Mesendoderm (in vitro differentiated cells): ENCODE measurements around the gene KIAA1549.

Experiments used
- DNase-seq: peaks from one replicate; pipeline ENCODE4 v3.0.0; 2013
- H2AK5ac ChIP-seq: 2 replicates; pipeline ENCODE4 v1.6.1; 2013; ENCODE audit warnings: low read length, inconsistent platforms
- H2BK120ac ChIP-seq: 2 replicates; pipeline ENCODE4 v1.6.1; 2013; ENCODE audit warnings: low read depth, mild to moderate bottlenecking, low read length, moderate library complexity, mixed read lengths
- H2BK15ac ChIP-seq: replicated peaks from 2 replicates; pipeline ENCODE4 v1.6.1; 2013; ENCODE audit warnings: low read depth, mild to moderate bottlenecking, moderate library complexity
- H2BK5ac ChIP-seq: 2 replicates; pipeline ENCODE4 v1.6.1; 2013; ENCODE audit warnings: low read length, inconsistent platforms
- H3K18ac ChIP-seq: 2 replicates; pipeline ENCODE4 v1.6.1; 2013; ENCODE audit warnings: mild to moderate bottlenecking, low read length, mixed read lengths
- H3K23ac ChIP-seq: one replicate; pipeline ENCODE4 v1.6.1; 2013; ENCODE audit warnings: low read length
- H3K27ac ChIP-seq: 2 replicates; pipeline ENCODE4 v1.5.1; 2013; ENCODE audit warnings: low read depth, mild to moderate bottlenecking, inconsistent platforms, low read length, moderate library complexity
- H3K27me3 ChIP-seq: 2 replicates; pipeline ENCODE4 v1.6.1; 2013; ENCODE audit warnings: low read length, control low read depth, mild to moderate bottlenecking, inconsistent platforms; ENCODE audit not compliant: insufficient read depth, poor library complexity
- H3K36me3 ChIP-seq: 2 replicates; pipeline ENCODE4 v1.6.1; 2013; ENCODE audit warnings: low read length, inconsistent platforms; ENCODE audit not compliant: control insufficient read depth, insufficient read depth
- H3K4ac ChIP-seq: one replicate; pipeline ENCODE4 v1.6.1; 2013; ENCODE audit warnings: low read depth, mild to moderate bottlenecking, low read length, moderate library complexity
- H3K4me1 ChIP-seq: 2 replicates; pipeline ENCODE4 v1.6.1; 2013; ENCODE audit warnings: low read depth, low read length, inconsistent platforms; ENCODE audit not compliant: control insufficient read depth
- H3K4me2 ChIP-seq: 2 replicates; pipeline ENCODE4 v1.6.1; 2013; ENCODE audit warnings: low read length
- H3K4me3 ChIP-seq: 2 replicates; pipeline ENCODE4 v1.5.1; 2013; ENCODE audit warnings: mild to moderate bottlenecking, low read length
- H3K56ac ChIP-seq: one replicate; pipeline ENCODE4 v1.6.1; 2013; ENCODE audit warnings: low read length
- H3K79me1 ChIP-seq: 2 replicates; pipeline ENCODE4 v1.6.1; 2013; ENCODE audit warnings: low read length, inconsistent platforms
- H3K79me2 ChIP-seq: 2 replicates; pipeline ENCODE4 v1.6.1; 2013; ENCODE audit warnings: mild to moderate bottlenecking, low read length; ENCODE audit not compliant: control insufficient read depth, insufficient read depth
- H3K9ac ChIP-seq: 2 replicates; pipeline ENCODE4 v1.6.1; 2013; ENCODE audit warnings: low read length, inconsistent platforms
- H4K5ac ChIP-seq: one replicate; pipeline ENCODE4 v1.6.1; 2013; ENCODE audit warnings: low read length
- H4K8ac ChIP-seq: one replicate; pipeline ENCODE4 v1.6.1; 2013; ENCODE audit warnings: low read depth, mild to moderate bottlenecking, control low read depth, low read length, moderate library complexity
- WGBS: extraction: QIAGEN DNeasy Blood & Tissue Kit; methylation state at CpG from one replicate; pipeline ENCODE4 v1.1.7; 2013; ENCODE audit warnings: low lambda C conversion rate, missing lambda C conversion rate; ENCODE audit not compliant: insufficient coverage; ENCODE audit errors: extremely low coverage; 5-methylcytosine and 5-hydroxymethylcytosine counted together

The KIAA1549 gene

DNA sequence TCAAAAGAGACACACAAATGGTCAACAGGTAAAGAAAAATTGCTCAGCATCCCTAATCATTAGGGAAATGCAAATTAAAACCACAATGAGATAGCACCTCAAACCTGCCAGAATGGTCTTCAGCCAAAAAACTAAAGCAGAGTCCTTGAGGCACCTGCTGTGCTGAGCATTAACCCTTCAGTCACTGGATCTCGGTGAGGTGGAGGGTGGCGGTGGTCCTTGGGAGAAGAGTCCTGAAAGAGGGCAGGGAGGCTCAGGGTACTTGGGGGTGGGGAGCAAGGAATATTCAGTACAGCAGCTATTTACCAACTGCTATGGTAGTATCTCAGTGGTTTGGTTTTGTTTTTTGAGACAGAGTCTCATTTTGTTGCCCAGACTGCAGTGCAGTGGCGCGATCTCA, 7.1 kb downstream of the KIAA1549 start:
- no peak overlapping the region for H3K9ac ChIP-seq
- DNase-seq = no peak
- no peak overlapping the region for H3K18ac ChIP-seq
- no peak overlapping the region for H3K4ac ChIP-seq
- no peaks in the 10 kb centered on the region for H3K36me3 ChIP-seq
- H4K8ac ChIP-seq = no peak overlapping the region
- no peak overlapping the region for H3K4me2 ChIP-seq
- no peak overlapping the region for H3K56ac ChIP-seq
- H4K5ac ChIP-seq = no peak overlapping the region
- H2BK5ac ChIP-seq = no peak overlapping the region
- no peak overlapping the region for H3K27ac ChIP-seq
- no peak overlapping the region for H2BK15ac ChIP-seq
- H3K27me3 ChIP-seq = no peaks in the 10 kb centered on the region
- H3K4me3 ChIP-seq = no peak overlapping the region
- no peak overlapping the region for H3K23ac ChIP-seq
- peaks cover 23% of the 10 kb centered on the region for H3K79me1 ChIP-seq
- H2AK5ac ChIP-seq = no peak overlapping the region
- H2BK120ac ChIP-seq = no peak overlapping the region
- H3K79me2 ChIP-seq = peaks cover 9% of the 10 kb centered on the region
- H3K4me1 ChIP-seq = peaks cover 13% of the 10 kb centered on the region
- no CpG with 5 or more reads among the region's 4 CpGs for WGBS

DNA sequence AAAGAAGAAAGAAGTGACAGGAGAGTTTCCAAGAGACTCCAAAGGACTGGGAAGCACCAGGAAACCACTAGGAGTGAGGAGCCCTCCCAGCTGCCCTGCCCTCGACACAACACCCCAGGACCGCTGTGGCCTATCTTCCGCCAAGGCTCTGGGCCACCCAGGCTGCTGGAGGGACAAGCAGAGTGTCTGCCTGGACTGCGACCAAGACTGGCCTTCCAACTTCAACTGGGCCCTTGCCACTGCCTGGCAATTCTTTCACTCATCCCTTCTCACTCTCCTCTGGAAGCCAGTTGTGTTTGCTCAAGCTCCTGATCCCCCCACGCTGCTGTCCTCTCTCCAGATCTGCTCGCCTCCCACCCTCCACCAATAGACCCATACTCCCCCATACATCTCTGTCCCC, 10.2 kb downstream of the KIAA1549 start:
- no peak overlapping the region for H3K27ac ChIP-seq
- H2AK5ac ChIP-seq = no peak overlapping the region
- no CpG with 5 or more reads among the region's 6 CpGs for WGBS

GRCh38 chr7:138970446-138970845, 10.7 kb downstream of the KIAA1549 start:
- no peak overlapping the region for H2BK120ac ChIP-seq
- no peak overlapping the region for H3K4ac ChIP-seq

More for the DNA sequence above, 10.2 kb downstream of the KIAA1549 start:
- H2BK120ac ChIP-seq = no peak overlapping the region
- H3K56ac ChIP-seq = no peak overlapping the region
- H3K23ac ChIP-seq = no peak overlapping the region
- no peak overlapping the region for H3K4me3 ChIP-seq
- H3K36me3 ChIP-seq = no peaks in the 10 kb centered on the region
- H4K8ac ChIP-seq = no peak overlapping the region
- H3K4me2 ChIP-seq = no peak overlapping the region
- H3K79me2 ChIP-seq = peaks cover 12% of the 10 kb centered on the region
- no peak overlapping the region for H3K18ac ChIP-seq
- peaks cover 11% of the 10 kb centered on the region for H3K4me1 ChIP-seq
- no peak overlapping the region for H4K5ac ChIP-seq
- DNase-seq = no peak
- no peak overlapping the region for H3K4ac ChIP-seq
- H2BK15ac ChIP-seq = no peak overlapping the region
- no peak overlapping the region for H3K9ac ChIP-seq
- H3K27me3 ChIP-seq = no peaks in the 10 kb centered on the region
- peaks cover 26% of the 10 kb centered on the region for H3K79me1 ChIP-seq
- H2BK5ac ChIP-seq = no peak overlapping the region

DNA sequence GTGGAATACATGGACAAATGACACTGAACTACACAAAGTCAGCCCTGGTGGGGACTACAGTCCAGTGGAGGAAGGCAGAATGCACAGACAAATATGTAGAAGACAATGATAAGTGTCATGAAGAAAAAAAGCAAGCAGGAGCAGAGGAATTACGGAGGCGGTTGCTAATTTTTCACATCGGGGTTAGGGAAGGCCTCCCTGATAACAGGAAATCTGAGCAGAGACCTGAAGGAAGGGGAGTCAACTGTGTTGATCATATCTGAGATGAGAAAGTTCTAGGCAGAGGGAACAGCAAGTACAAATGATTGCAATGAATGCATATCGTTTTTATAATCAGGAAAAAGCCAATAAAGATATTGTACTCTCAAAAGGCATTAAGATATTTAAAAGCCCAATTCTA, 14.0 kb downstream of the KIAA1549 start:
- no peaks in the 10 kb centered on the region for H3K4me1 ChIP-seq
- H3K79me2 ChIP-seq = peaks cover 10% of the 10 kb centered on the region
- H3K36me3 ChIP-seq = no peaks in the 10 kb centered on the region
- H2BK120ac ChIP-seq = no peak overlapping the region
- H3K18ac ChIP-seq = no peak overlapping the region
- no peak overlapping the region for H3K23ac ChIP-seq
- DNase-seq = no peak
- peaks cover 29% of the 10 kb centered on the region for H3K79me1 ChIP-seq
- no peak overlapping the region for H3K9ac ChIP-seq
- H3K4ac ChIP-seq = no peak overlapping the region
- no peak overlapping the region for H4K8ac ChIP-seq
- no peak overlapping the region for H3K56ac ChIP-seq
- no peak overlapping the region for H2BK15ac ChIP-seq
- H3K27me3 ChIP-seq = no peaks in the 10 kb centered on the region
- H3K27ac ChIP-seq = no peak overlapping the region
- H3K4me3 ChIP-seq = no peak overlapping the region
- H3K4me2 ChIP-seq = no peak overlapping the region
- no peak overlapping the region for H4K5ac ChIP-seq
- no peak overlapping the region for H2AK5ac ChIP-seq
- no peak overlapping the region for H2BK5ac ChIP-seq
- WGBS = no CpG with 5 or more reads among the region's 4 CpGs

More at GRCh38 chr7:138970446-138970845, 10.7 kb downstream of the KIAA1549 start:
- Histone ChIP-seq H3K23ac (no peak overlapping the region), H3K9ac (no peak overlapping the region), H3K4me2 (no peak overlapping the region), H4K5ac (no peak overlapping the region), H3K79me2 (peaks cover 13% of the 10 kb centered on the region), H3K18ac (no peak overlapping the region), H3K56ac (no peak overlapping the region), H2AK5ac (no peak overlapping the region), H3K4me1 (peaks cover 9% of the 10 kb centered on the region), H3K27ac (no peak overlapping the region), H3K79me1 (peaks cover 29% of the 10 kb centered on the region), H2BK15ac (no peak overlapping the region), H3K36me3 (no peaks in the 10 kb centered on the region), H4K8ac (no peak overlapping the region), H3K27me3 (no peaks in the 10 kb centered on the region), H2BK5ac (no peak overlapping the region), H3K4me3 (no peak overlapping the region)
- DNase-seq = no peak
- WGBS = no CpG with 5 or more reads among the region's 7 CpGs

- Histone ChIP-seq H3K18ac (no peak overlapping the region), H3K27me3 (no peaks in the 10 kb centered on the region), H2BK5ac (no peak overlapping the region), H3K27ac (no peak overlapping the region), H3K4ac (no peak overlapping the region), H3K79me2 (peaks cover 9% of the 10 kb centered on the region), H3K4me2 (no peak overlapping the region), H2AK5ac (no peak overlapping the region), H3K4me3 (no peak overlapping the region), H3K56ac (no peak overlapping the region), H3K4me1 (peaks cover 2% of the 10 kb centered on the region), H3K36me3 (no peaks in the 10 kb centered on the region), H3K9ac (no peak overlapping the region), H4K8ac (no peak overlapping the region), H4K5ac (no peak overlapping the region), H3K23ac (no peak overlapping the region), H3K79me1 (peaks cover 24% of the 10 kb centered on the region), H2BK15ac (no peak overlapping the region), H2BK120ac (no peak overlapping the region)
- no peak for DNase-seq
- no CpG with 5 or more reads among the region's 15 CpGs for WGBS
Measured at GRCh38 chr7:138964624-138965436, 16.4 kb downstream of the KIAA1549 start.

- peaks cover 23% of the 10 kb centered on the region for H3K79me1 ChIP-seq
- H3K23ac ChIP-seq = no peak overlapping the region
- no peak overlapping the region for H4K8ac ChIP-seq
- no peak overlapping the region for H3K27ac ChIP-seq
- no peak overlapping the region for H3K4ac ChIP-seq
- no CpG with 5 or more reads among the region's 5 CpGs for WGBS
- peaks cover 9% of the 10 kb centered on the region for H3K79me2 ChIP-seq
- H2BK15ac ChIP-seq = no peak overlapping the region
- H4K5ac ChIP-seq = no peak overlapping the region
- H3K27me3 ChIP-seq = no peaks in the 10 kb centered on the region
- no peak overlapping the region for H3K18ac ChIP-seq
- H2BK5ac ChIP-seq = no peak overlapping the region
- peaks cover 2% of the 10 kb centered on the region for H3K4me1 ChIP-seq
- no peaks in the 10 kb centered on the region for H3K36me3 ChIP-seq
- no peak overlapping the region for H3K4me2 ChIP-seq
- H3K56ac ChIP-seq = no peak overlapping the region
- H3K9ac ChIP-seq = no peak overlapping the region
- no peak overlapping the region for H2BK120ac ChIP-seq
- no peak for DNase-seq
- no peak overlapping the region for H3K4me3 ChIP-seq
- H2AK5ac ChIP-seq = no peak overlapping the region
Measured at GRCh38 chr7:138963675-138964074, 17.5 kb downstream of the KIAA1549 start.
